ENCODE measurements around the gene ADAMTS15. TPM values are rescaled to one million over a fixed set of nuclear protein-coding genes. Genes with fewer than 3 reads are reported as not detected.

Gene ADAMTS15
- total RNA-seq, 1 donor from 2014 or later = 22.0 TPM

GRCh38 chr11:130467116-130467900 lies 18.9 kb downstream of the ADAMTS15 start:
- DNase-seq (ENCODE audit: extremely low spot score, unreplicated experiment) = no peak
- H3K27me3 Mint-ChIP-seq = no peaks in the 10 kb centered on the region

DNA sequence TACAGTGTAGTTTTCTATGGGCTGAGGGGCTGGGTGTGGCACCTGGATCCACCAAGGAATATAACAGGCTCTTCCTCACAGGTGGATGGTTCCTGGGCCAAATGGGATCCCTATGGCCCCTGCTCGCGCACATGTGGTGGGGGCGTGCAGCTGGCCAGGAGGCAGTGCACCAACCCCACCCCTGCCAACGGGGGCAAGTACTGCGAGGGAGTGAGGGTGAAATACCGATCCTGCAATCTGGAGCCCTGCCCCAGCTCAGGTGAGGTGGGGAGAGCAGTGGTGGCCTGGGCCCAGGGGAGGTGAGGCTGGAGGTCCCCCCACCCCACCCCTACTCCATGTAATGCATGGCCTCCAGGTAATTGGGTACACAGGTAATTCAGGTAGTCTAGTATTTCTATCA lies 20.7 kb downstream of the ADAMTS15 start:
- DNase-seq (ENCODE audit: extremely low spot score, unreplicated experiment) = no peak
- Mint-ChIP-seq H3K27me3 (no peaks in the 10 kb centered on the region), H3K4me1 (ENCODE audit: unreplicated experiment) (no peaks in the 10 kb centered on the region), H3K36me3 (peaks cover 3% of the 10 kb centered on the region), H3K4me3 (no peak overlapping the region), H3K9me3 (no peaks in the 10 kb centered on the region), H3K27ac (no peak overlapping the region)
- TF ChIP-seq, protein P1, sequence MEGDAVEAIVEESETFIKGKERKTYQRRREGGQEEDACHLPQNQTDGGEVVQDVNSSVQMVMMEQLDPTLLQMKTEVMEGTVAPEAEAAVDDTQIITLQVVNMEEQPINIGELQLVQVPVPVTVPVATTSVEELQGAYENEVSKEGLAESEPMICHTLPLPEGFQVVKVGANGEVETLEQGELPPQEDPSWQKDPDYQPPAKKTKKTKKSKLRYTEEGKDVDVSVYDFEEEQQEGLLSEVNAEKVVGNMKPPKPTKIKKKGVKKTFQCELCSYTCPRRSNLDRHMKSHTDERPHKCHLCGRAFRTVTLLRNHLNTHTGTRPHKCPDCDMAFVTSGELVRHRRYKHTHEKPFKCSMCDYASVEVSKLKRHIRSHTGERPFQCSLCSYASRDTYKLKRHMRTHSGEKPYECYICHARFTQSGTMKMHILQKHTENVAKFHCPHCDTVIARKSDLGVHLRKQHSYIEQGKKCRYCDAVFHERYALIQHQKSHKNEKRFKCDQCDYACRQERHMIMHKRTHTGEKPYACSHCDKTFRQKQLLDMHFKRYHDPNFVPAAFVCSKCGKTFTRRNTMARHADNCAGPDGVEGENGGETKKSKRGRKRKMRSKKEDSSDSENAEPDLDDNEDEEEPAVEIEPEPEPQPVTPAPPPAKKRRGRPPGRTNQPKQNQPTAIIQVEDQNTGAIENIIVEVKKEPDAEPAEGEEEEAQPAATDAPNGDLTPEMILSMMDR (conservative IDR thresholded peaks at IDR 0.05) = no peak

More at GRCh38 chr11:130467116-130467900, 18.9 kb downstream of the ADAMTS15 start:
- TF ChIP-seq, protein P1 (conservative IDR thresholded peaks at IDR 0.05) = no peak
- H3K4me1 Mint-ChIP-seq (ENCODE audit: unreplicated experiment) = no peaks in the 10 kb centered on the region
- H3K4me3 Mint-ChIP-seq = no peak overlapping the region
- H3K36me3 Mint-ChIP-seq = peaks cover 3% of the 10 kb centered on the region
- no peak overlapping the region for H3K27ac Mint-ChIP-seq
- H3K9me3 Mint-ChIP-seq = no peaks in the 10 kb centered on the region

GRCh38 chr11:130470832-130471706 lies 22.6 kb downstream of the ADAMTS15 start:
- Mint-ChIP-seq H3K4me1 (ENCODE audit: unreplicated experiment) (no peaks in the 10 kb centered on the region), H3K4me3 (no peak overlapping the region), H3K27me3 (no peaks in the 10 kb centered on the region), H3K9me3 (no peaks in the 10 kb centered on the region), H3K36me3 (peaks cover 3% of the 10 kb centered on the region), H3K27ac (no peak overlapping the region)
- no peak for DNase-seq (ENCODE audit: extremely low spot score, unreplicated experiment)
- TF ChIP-seq, protein P1 (conservative IDR thresholded peaks at IDR 0.05) = no peak

GRCh38 chr11:130471731-130472433 lies 23.4 kb downstream of the ADAMTS15 start:
- H3K4me1 Mint-ChIP-seq (ENCODE audit: unreplicated experiment) = peaks cover 5% of the 10 kb centered on the region

More at GRCh38 chr11:130471731-130472433, 23.4 kb downstream of the ADAMTS15 start:
- TF ChIP-seq, protein P1 (conservative IDR thresholded peaks at IDR 0.05) = no peak
- DNase-seq (ENCODE audit: extremely low spot score, unreplicated experiment) = no peak
- Mint-ChIP-seq H3K27ac (no peak overlapping the region), H3K27me3 (peaks cover 3% of the 10 kb centered on the region), H3K4me3 (no peak overlapping the region), H3K9me3 (no peaks in the 10 kb centered on the region), H3K36me3 (peaks cover 3% of the 10 kb centered on the region)

All from type B pancreatic cell (in vitro differentiated cells).